PC-9 (cell line): ENCODE data around the gene TUBA3D. TPM values are rescaled to one million over a fixed set of nuclear protein-coding genes. Genes with fewer than 3 reads are reported as not detected.
"Not testable (repeated sequence)": the region's sequence is repeated elsewhere in the genome, so short reads cannot be mapped to it uniquely, and the experiment has no call there.

Source experiments
- BruUV-seq: library from RNA; stranded (reverse); fragments of 400-500 nt; replicated peaks from 2 replicates; lab custom pipeline; 2021; lab: Mats Ljungman, UMichigan
- CTCF ChIA-PET: fragments of 300-600 bp; sonication (Branson Sonifier 250); formaldehyde crosslinking; loops from one replicate; lab custom pipeline; 2022; ENCODE audit warnings: antibody characterized with exemption; lab: Charles Lee
- POLR2A ChIA-PET: fragments of 300-600 bp; sonication (Branson Sonifier 250); formaldehyde crosslinking; loops from one replicate; lab custom pipeline; 2022; ENCODE audit warnings: antibody characterized with exemption; ENCODE audit not compliant: unreplicated experiment; lab: Charles Lee
- DNase-seq, 2 experiments: peaks; one replicate each; pipeline versions ENCODE4 v3.0.0 to v3.0.0-alpha.2; 2015 to 2022; ENCODE audit warnings: mixed read lengths in 1 of 2
- H2AFZ ChIP-seq: fragments of 200-600 bp; sonication (generic); 2 replicates; pipeline ENCODE4 v1.8.1; 2017; ENCODE audit warnings: antibody characterized with exemption
- H3F3A ChIP-seq: fragments of 200-600 bp; sonication (generic); 2 replicates; pipeline ENCODE4 v1.8.1; 2017; ENCODE audit warnings: antibody characterized with exemption, mild to moderate bottlenecking, low read depth; ENCODE audit not compliant: insufficient read depth
- H3K27ac ChIP-seq: fragments of 200-600 bp; sonication (generic); 2 replicates; pipeline ENCODE4 v1.6.1; 2016; ENCODE audit warnings: mixed run types
- H3K27me3 ChIP-seq: fragments of 200-600 bp; sonication (generic); 2 replicates; pipeline ENCODE4 v1.6.1; 2016; ENCODE audit warnings: low read depth, mixed run types; ENCODE audit not compliant: insufficient read depth
- H3K36me3 ChIP-seq: fragments of 200-600 bp; sonication (generic); 2 replicates; pipeline ENCODE4 v1.6.1; 2016; ENCODE audit warnings: low read depth, mixed run types
- H3K4me1 ChIP-seq: fragments of 200-600 bp; sonication (generic); replicated peaks from 2 replicates; pipeline ENCODE4 v1.6.1; 2016; ENCODE audit warnings: mixed run types; ENCODE audit not compliant: insufficient read depth
- H3K4me2 ChIP-seq: fragments of 200-600 bp; sonication (generic); 2 replicates; pipeline ENCODE4 v1.6.1; 2017; ENCODE audit warnings: mixed run types
- H3K4me3 ChIP-seq: fragments of 200-600 bp; sonication (generic); 2 replicates; pipeline ENCODE4 v1.6.1; 2016; ENCODE audit warnings: mixed run types
- H3K79me2 ChIP-seq: fragments of 200-600 bp; sonication (generic); 2 replicates; pipeline ENCODE4 v1.6.1; 2017; ENCODE audit warnings: low read depth, mixed run types
- H3K9me2 ChIP-seq: fragments of 200-600 bp; sonication (generic); 2 replicates; pipeline ENCODE4 v1.8.1; 2017; ENCODE audit warnings: mild to moderate bottlenecking; ENCODE audit not compliant: insufficient read depth
- H3K9me3 ChIP-seq: fragments of 200-600 bp; sonication (generic); 2 replicates; pipeline ENCODE4 v1.8.1; 2016; ENCODE audit warnings: low read depth; ENCODE audit not compliant: insufficient read depth
- H4K20me1 ChIP-seq: fragments of 200-600 bp; sonication (generic); 2 replicates; pipeline ENCODE4 v1.8.1; 2017; ENCODE audit not compliant: insufficient read depth
- EZH2 ChIP-seq: fragments of 200-600 bp; sonication (generic); IDR thresholded peaks from 2 replicates; pipeline ENCODE4 v1.8.0; 2017; ENCODE audit warnings: antibody characterized with exemption, low read depth
- intact Hi-C: fragments of 100-400 bp; cut with micrococcal nuclease; formaldehyde crosslinking; loops from one replicate; pipeline ENCODE4 v1.10.0; 2022; ENCODE audit not compliant: unreplicated experiment
- total RNA-seq: library from RNA; stranded (reverse); gene quantifications from 2 replicates; pipeline ENCODE4 v1.2.3, GENCODE V29; 2021
- TF ChIP-seq, protein P1 (sequence below): fragments of 200-600 bp; sonication (generic); conservative IDR thresholded peaks from 2 replicates; pipeline ENCODE4 v1.6.1; 2017; ENCODE audit warnings: mixed run types, antibody characterized with exemption, mild to moderate bottlenecking, moderate library complexity

Gene TUBA3D
- total RNA-seq, 1 experiment from 2014 or later = not detected

DNA sequence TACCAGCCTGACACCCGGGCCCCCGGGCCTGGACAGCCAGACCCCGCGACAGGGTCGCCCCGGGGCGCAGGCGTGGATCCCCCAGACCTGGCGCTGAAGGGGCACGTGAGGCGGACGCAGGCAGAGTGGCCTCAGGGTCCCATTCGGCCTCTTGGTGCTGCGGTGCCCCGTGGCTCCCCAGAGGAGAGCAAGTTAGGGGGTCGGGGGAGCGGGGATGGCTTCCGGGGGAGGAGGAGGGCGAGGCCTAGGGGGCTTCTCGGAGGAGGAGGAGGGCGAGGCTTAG is 30.5 kb upstream of the TUBA3D start:
- H3K4me1 ChIP-seq, H3K9me3 ChIP-seq, CTCF ChIA-PET, H3F3A ChIP-seq, POLR2A ChIA-PET, DNase-seq, H4K20me1 ChIP-seq, H2AFZ ChIP-seq, BruUV-seq, intact Hi-C loops, H3K4me2 ChIP-seq, H3K79me2 ChIP-seq, H3K9me2 ChIP-seq, H3K36me3 ChIP-seq, H3K27ac ChIP-seq, H3K4me3 ChIP-seq: not testable (repeated sequence)
- peaks cover 15% of the 10 kb centered on the region for H3K27me3 ChIP-seq

DNA sequence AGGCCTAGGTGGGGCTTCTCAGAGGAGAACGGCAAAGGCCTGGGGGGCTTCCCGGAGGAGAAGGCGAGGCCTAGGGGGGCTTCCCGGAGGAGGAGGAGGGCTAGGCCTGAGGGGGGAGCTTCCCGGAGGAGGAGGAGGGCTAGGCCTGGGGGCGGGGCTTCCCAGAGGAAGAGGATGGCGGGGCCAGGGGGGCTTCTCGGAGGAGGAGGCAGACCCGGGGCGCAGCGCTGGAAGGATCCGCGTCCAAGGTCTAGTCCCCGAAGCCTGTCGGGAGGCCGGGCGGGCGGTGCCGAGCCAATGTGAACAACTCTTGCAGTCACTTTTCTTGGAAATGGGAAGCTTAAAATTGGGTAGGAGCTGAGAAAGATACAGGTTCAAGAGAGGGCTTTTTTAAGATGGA is 30.0 kb upstream of the TUBA3D start:
- CTCF ChIA-PET = no interaction called here
- POLR2A ChIA-PET = no interaction called here
- intact Hi-C loops = no loop called here

DNA sequence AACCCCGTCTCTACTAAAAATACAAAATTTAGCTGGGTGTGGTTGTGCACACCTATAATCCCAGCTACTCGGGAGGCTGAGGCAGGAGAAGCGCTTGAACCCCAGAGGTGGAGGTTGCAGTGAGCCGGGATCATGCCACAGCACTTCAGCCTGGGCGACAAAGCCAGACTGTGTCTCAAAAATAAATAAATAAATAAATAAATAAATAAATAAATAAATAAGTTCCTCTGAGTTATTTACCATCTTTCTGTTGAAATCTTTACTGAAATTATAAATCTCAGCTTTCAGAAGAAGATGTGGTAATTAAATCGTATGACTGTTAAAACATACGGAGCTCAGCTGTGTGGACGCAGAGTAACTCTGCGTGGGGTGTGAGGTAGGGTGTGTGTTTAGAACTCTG is 27.9 kb upstream of the TUBA3D start:
- BruUV-seq, H3K79me2 ChIP-seq, H3K4me2 ChIP-seq, H2AFZ ChIP-seq, H3K36me3 ChIP-seq, CTCF ChIA-PET, H3K27ac ChIP-seq, POLR2A ChIA-PET, H3K4me3 ChIP-seq, intact Hi-C loops, H3K9me3 ChIP-seq, H3K4me1 ChIP-seq, H3K9me2 ChIP-seq, H3F3A ChIP-seq, H4K20me1 ChIP-seq, DNase-seq: not testable (repeated sequence)
- peaks cover 16% of the 10 kb centered on the region for H3K27me3 ChIP-seq

More for the DNA sequence above, 30.0 kb upstream of the TUBA3D start:
- H3K4me3 ChIP-seq = no peak overlapping the region
- no peak overlapping the region for H2AFZ ChIP-seq
- H4K20me1 ChIP-seq = no peaks in the 10 kb centered on the region
- no peaks in the 10 kb centered on the region for H3F3A ChIP-seq
- H3K9me2 ChIP-seq = no peaks in the 10 kb centered on the region
- H3K4me1 ChIP-seq = no peaks in the 10 kb centered on the region
- H3K27me3 ChIP-seq = peaks cover 13% of the 10 kb centered on the region
- no peak for TF ChIP-seq EZH2
- TF ChIP-seq, protein P1, sequence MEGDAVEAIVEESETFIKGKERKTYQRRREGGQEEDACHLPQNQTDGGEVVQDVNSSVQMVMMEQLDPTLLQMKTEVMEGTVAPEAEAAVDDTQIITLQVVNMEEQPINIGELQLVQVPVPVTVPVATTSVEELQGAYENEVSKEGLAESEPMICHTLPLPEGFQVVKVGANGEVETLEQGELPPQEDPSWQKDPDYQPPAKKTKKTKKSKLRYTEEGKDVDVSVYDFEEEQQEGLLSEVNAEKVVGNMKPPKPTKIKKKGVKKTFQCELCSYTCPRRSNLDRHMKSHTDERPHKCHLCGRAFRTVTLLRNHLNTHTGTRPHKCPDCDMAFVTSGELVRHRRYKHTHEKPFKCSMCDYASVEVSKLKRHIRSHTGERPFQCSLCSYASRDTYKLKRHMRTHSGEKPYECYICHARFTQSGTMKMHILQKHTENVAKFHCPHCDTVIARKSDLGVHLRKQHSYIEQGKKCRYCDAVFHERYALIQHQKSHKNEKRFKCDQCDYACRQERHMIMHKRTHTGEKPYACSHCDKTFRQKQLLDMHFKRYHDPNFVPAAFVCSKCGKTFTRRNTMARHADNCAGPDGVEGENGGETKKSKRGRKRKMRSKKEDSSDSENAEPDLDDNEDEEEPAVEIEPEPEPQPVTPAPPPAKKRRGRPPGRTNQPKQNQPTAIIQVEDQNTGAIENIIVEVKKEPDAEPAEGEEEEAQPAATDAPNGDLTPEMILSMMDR = no peak
- H3K36me3 ChIP-seq = no peaks in the 10 kb centered on the region
- no peaks in the 10 kb centered on the region for H3K9me3 ChIP-seq
- no peak overlapping the region for H3K27ac ChIP-seq
- H3K79me2 ChIP-seq = no peaks in the 10 kb centered on the region
- H3K4me2 ChIP-seq = no peak overlapping the region
- no TSS peak for BruUV-seq
- DNase-seq = no peak

DNA sequence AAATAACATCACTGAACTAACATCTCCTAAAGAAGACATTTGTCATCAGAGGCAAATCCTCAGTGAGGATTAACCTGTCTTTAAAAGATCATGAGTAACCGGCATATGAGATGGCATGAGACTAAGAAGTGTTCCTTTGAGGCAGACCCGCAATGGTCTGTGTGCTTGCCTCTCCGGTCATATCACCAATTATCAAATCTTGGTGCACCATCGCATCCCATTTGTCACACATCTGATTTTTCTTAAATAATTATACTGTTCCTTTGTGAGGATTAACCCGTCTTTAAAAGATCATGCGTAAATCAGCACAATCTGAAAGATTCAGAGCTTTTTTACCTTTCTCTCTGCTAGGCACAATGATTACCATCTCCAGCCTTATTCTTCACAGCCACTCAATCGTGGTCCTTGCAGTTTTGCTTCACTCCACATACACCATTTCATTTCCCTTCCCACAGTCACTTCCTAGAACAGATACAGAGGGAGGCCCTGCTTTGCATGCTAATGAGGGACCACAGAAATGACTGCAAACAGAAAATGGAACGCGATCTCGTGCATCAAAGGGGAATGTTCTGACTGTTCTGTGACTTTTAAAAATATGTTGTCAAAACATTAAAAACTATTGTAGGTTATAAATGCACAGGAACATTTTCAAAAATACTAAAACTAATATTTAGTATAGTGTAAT is 24.5 kb upstream of the TUBA3D start:
- H3F3A ChIP-seq, H3K9me2 ChIP-seq, H2AFZ ChIP-seq, H3K4me3 ChIP-seq, H3K27ac ChIP-seq, H3K4me2 ChIP-seq, POLR2A ChIA-PET, intact Hi-C loops, H3K9me3 ChIP-seq, H3K79me2 ChIP-seq, CTCF ChIA-PET, H4K20me1 ChIP-seq, H3K4me1 ChIP-seq, DNase-seq, H3K36me3 ChIP-seq, BruUV-seq: not testable (repeated sequence)
- peaks cover 20% of the 10 kb centered on the region for H3K27me3 ChIP-seq

DNA sequence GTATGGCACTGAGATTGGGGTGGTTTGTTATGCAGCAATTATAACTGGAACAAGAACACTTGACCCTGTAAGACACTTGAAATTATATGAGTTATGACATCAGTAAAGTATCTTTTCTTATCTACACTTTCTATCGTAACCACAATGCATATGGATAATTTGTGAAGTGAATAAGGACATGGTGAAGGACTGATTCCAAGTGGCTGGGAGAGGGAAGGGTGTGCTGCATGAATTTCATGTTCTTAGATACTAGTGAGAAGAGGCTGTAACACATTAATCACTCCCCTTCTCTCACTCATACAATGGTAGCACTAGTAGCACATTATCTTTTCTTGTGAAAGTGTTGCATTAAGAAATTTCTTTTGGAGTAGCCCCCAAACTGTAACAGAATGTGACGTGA is 21.0 kb upstream of the TUBA3D start:
- H3K27me3 ChIP-seq, H3K27ac ChIP-seq, H2AFZ ChIP-seq, DNase-seq, CTCF ChIA-PET, H3K36me3 ChIP-seq, H3K9me3 ChIP-seq, H3K4me2 ChIP-seq, BruUV-seq, H3K4me3 ChIP-seq, H3K9me2 ChIP-seq, H4K20me1 ChIP-seq, H3K4me1 ChIP-seq, H3F3A ChIP-seq, POLR2A ChIA-PET, H3K79me2 ChIP-seq, intact Hi-C loops: not testable (repeated sequence)

DNA sequence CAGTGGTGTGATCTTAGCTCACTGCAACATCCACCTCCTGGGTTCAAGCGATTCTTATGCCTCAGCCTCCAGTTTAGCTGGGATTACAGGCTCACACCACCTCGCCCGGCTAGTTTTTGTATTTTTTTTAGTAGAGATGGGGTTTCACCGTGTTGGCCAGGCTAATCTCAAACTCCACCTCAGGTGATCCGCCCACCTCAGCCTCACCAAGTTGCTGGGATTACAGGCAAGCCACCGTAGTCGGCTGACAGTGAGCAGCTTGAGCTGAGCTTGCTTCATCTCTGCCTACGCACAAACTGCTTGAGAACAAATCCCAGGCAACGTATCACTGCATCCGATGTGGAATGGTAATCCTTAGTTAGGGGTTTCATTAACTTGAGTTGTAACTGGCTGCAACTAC is 8.2 kb upstream of the TUBA3D start:
- H3K9me3 ChIP-seq, H3K79me2 ChIP-seq, H3K36me3 ChIP-seq, intact Hi-C loops, H3K4me1 ChIP-seq, H3K9me2 ChIP-seq, H3K4me3 ChIP-seq, H3K27ac ChIP-seq, H3F3A ChIP-seq, H3K4me2 ChIP-seq, H3K27me3 ChIP-seq, H2AFZ ChIP-seq, POLR2A ChIA-PET, BruUV-seq, H4K20me1 ChIP-seq, CTCF ChIA-PET, DNase-seq: not testable (repeated sequence)

DNA sequence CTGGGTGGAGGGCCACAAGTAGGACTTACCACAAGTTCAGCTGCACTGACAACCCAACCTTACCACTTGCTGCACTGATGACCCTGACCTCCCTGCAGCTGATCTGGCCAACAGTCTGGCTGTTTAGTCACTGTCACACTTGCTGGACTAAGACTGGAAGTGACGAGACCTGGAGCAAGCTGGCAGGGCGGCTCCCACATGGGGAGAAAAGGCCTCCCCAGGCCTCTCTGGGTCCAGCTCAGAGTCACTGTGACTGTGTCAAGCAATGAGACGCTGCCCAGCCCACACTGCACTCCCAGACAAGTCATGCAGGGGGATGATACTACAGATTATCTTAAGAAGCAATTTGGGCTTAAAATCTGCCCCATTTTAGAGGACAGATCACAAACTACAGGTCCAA is 5.0 kb upstream of the TUBA3D start:
- intact Hi-C loops, H3F3A ChIP-seq, H3K36me3 ChIP-seq, H3K27me3 ChIP-seq, CTCF ChIA-PET, H3K79me2 ChIP-seq, H3K4me2 ChIP-seq, H3K9me3 ChIP-seq, H3K4me1 ChIP-seq, H2AFZ ChIP-seq, DNase-seq, H3K9me2 ChIP-seq, BruUV-seq, H3K4me3 ChIP-seq, POLR2A ChIA-PET, H3K27ac ChIP-seq, H4K20me1 ChIP-seq: not testable (repeated sequence)
